ENCODE measurements around the gene MOCS3.

- TF ChIP-seq, protein P1, sequence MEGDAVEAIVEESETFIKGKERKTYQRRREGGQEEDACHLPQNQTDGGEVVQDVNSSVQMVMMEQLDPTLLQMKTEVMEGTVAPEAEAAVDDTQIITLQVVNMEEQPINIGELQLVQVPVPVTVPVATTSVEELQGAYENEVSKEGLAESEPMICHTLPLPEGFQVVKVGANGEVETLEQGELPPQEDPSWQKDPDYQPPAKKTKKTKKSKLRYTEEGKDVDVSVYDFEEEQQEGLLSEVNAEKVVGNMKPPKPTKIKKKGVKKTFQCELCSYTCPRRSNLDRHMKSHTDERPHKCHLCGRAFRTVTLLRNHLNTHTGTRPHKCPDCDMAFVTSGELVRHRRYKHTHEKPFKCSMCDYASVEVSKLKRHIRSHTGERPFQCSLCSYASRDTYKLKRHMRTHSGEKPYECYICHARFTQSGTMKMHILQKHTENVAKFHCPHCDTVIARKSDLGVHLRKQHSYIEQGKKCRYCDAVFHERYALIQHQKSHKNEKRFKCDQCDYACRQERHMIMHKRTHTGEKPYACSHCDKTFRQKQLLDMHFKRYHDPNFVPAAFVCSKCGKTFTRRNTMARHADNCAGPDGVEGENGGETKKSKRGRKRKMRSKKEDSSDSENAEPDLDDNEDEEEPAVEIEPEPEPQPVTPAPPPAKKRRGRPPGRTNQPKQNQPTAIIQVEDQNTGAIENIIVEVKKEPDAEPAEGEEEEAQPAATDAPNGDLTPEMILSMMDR (IDR thresholded peaks at IDR 0.05) = no peak
- TF ChIP-seq POLR2A (IDR thresholded peaks at IDR 0.05) = no peak
These were observed 45.7 kb downstream of the MOCS3 start for GRCh38 chr20:51004305-51004727.
